ENCODE results near the gene EEF1AKMT2. TPM values are rescaled to one million over a fixed set of nuclear protein-coding genes. Genes with fewer than 3 reads are reported as not detected.
"Not testable (repeated sequence)": the region's sequence is repeated elsewhere in the genome, so short reads cannot be mapped to it uniquely, and the experiment has no call there.

The EEF1AKMT2 gene
- total RNA-seq, 2 experiments from 2014 or later, result 24.2 to 25.7 TPM

DNA sequence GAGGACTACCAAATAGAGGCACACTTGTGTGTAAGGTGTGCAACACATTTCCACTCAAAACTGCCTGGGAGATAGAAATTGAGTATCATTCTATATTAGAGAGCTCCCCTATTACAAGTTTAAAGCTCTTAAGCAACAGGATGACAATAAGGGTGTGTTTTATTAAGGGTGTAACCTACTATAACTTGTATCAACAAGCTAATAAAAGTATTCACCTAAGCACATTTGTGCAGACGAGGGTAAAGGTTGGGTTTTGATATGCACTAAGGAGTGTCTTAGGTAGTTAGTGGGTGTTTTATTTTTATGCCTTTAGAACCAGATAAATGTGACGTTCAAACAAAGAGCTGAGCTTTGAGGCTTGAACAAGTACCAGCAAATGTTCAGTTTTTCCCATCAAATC, 44.7 kb downstream of the EEF1AKMT2 start:
- POLR2A ChIA-PET, result interaction anchor here (0.9 kb wide), 1 partner anchor 21 kb away, joined by 5 read pairs; no protein-coding TSS in a partner anchor
- CTCF ChIA-PET, result interaction anchor here (0.6 to 6.9 kb wide), 13 partner anchors 9 to 219 kb away, joined by 3 to 58 read pairs (median 7); no protein-coding TSS in a partner anchor
- TF ChIP-seq, protein P1, sequence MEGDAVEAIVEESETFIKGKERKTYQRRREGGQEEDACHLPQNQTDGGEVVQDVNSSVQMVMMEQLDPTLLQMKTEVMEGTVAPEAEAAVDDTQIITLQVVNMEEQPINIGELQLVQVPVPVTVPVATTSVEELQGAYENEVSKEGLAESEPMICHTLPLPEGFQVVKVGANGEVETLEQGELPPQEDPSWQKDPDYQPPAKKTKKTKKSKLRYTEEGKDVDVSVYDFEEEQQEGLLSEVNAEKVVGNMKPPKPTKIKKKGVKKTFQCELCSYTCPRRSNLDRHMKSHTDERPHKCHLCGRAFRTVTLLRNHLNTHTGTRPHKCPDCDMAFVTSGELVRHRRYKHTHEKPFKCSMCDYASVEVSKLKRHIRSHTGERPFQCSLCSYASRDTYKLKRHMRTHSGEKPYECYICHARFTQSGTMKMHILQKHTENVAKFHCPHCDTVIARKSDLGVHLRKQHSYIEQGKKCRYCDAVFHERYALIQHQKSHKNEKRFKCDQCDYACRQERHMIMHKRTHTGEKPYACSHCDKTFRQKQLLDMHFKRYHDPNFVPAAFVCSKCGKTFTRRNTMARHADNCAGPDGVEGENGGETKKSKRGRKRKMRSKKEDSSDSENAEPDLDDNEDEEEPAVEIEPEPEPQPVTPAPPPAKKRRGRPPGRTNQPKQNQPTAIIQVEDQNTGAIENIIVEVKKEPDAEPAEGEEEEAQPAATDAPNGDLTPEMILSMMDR (IDR thresholded peaks at IDR 0.05), result no peak
- DNase-seq (no peak), ATAC-seq (no peak)
- H3K27ac Mint-ChIP-seq, result no peak overlapping the region
- H3K9me3 Mint-ChIP-seq, result no peaks in the 10 kb centered on the region
- no peak overlapping the region for H3K4me3 Mint-ChIP-seq
- H3K36me3 Mint-ChIP-seq (ENCODE audit: low read depth), result peaks cover 4% of the 10 kb centered on the region
- intact Hi-C loops (cut with micrococcal nuclease), result no loop called here
- H3K4me1 Mint-ChIP-seq (ENCODE audit: low read depth), result peaks cover 27% of the 10 kb centered on the region
- no peaks in the 10 kb centered on the region for H3K27me3 Mint-ChIP-seq

DNA sequence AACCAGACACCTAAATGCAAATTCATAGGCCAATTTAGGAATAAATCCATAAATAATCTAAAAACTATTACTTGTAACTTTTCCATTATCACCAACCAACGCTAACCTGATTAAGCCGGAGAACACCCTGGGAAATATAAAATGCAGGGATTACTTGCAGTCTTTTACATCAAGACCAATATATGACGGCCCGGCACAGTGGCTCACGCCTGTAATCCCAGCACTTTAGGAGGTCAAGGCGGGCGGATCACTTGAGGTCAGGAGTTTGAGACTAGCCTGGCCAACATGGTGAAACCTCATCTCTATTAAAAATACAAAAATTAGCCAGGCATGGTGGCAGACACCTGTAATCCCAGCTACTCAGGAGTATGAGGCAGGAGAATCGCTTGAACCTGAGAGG, 45.2 kb downstream of the EEF1AKMT2 start:
- H3K9me3 Mint-ChIP-seq; DNase-seq; intact Hi-C loops (cut with micrococcal nuclease); ATAC-seq; H3K4me3 Mint-ChIP-seq; H3K36me3 Mint-ChIP-seq (ENCODE audit: low read depth); H3K27me3 Mint-ChIP-seq; H3K27ac Mint-ChIP-seq: not testable (repeated sequence)
- CTCF ChIA-PET, result interaction anchor here (0.6 to 6.9 kb wide), 20 partner anchors 9 to 237 kb away, joined by 3 to 58 read pairs (median 6); no protein-coding TSS in a partner anchor
- POLR2A ChIA-PET, result interaction anchor here (0.9 kb wide), 1 partner anchor 21 kb away, joined by 5 read pairs; no protein-coding TSS in a partner anchor
- H3K4me1 Mint-ChIP-seq (ENCODE audit: low read depth), result peaks cover 32% of the 10 kb centered on the region

- ChIA-PET CTCF (interaction anchor here (0.8 to 6.9 kb wide), 27 partner anchors 10 to 236 kb away, joined by 3 to 58 read pairs (median 4); partner anchors contain the start of gene ABRAXAS2), POLR2A (interaction anchor here (0.7 to 1.2 kb wide), 3 partner anchors 28 to 97 kb away, joined by 3 read pairs; no protein-coding TSS in a partner anchor)
- no peak overlapping the region for H3K4me3 Mint-ChIP-seq
- peaks cover 40% of the 10 kb centered on the region for H3K4me1 Mint-ChIP-seq (ENCODE audit: low read depth)
- H3K36me3 Mint-ChIP-seq (ENCODE audit: low read depth), result peaks cover 4% of the 10 kb centered on the region
- H3K9me3 Mint-ChIP-seq, result no peaks in the 10 kb centered on the region
- ATAC-seq, result no peak
- no peak overlapping the region for H3K27ac Mint-ChIP-seq
- TF ChIP-seq, protein P1 (IDR thresholded peaks at IDR 0.05), result peak; percentile 38
- no peak for DNase-seq
- no peaks in the 10 kb centered on the region for H3K27me3 Mint-ChIP-seq
- intact Hi-C loops (cut with micrococcal nuclease), result no loop called here
These were observed 46.0 kb downstream of the EEF1AKMT2 start for GRCh38 chr10:124745673-124746072.

- ChIA-PET POLR2A (interaction anchor here (0.7 to 1.4 kb wide), 4 partner anchors 28 to 171 kb away, joined by 3 to 5 read pairs (median 3); no protein-coding TSS in a partner anchor), CTCF (interaction anchor here (0.6 to 6.9 kb wide), 24 partner anchors 10 to 235 kb away, joined by 3 to 58 read pairs (median 5); partner anchors contain the start of gene ABRAXAS2)
- TF ChIP-seq, protein P1 (IDR thresholded peaks at IDR 0.05), result no peak
- Mint-ChIP-seq H3K4me3 (peak overlapping the region; percentile 63), H3K36me3 (ENCODE audit: low read depth) (peaks cover 4% of the 10 kb centered on the region), H3K27me3 (no peaks in the 10 kb centered on the region), H3K9me3 (no peaks in the 10 kb centered on the region), H3K4me1 (ENCODE audit: low read depth) (peaks cover 44% of the 10 kb centered on the region), H3K27ac (no peak overlapping the region)
- no peak for DNase-seq
- no peak for ATAC-seq
- intact Hi-C loops (cut with micrococcal nuclease), result no loop called here
These were observed 46.4 kb downstream of the EEF1AKMT2 start for GRCh38 chr10:124745252-124745651.

DNA sequence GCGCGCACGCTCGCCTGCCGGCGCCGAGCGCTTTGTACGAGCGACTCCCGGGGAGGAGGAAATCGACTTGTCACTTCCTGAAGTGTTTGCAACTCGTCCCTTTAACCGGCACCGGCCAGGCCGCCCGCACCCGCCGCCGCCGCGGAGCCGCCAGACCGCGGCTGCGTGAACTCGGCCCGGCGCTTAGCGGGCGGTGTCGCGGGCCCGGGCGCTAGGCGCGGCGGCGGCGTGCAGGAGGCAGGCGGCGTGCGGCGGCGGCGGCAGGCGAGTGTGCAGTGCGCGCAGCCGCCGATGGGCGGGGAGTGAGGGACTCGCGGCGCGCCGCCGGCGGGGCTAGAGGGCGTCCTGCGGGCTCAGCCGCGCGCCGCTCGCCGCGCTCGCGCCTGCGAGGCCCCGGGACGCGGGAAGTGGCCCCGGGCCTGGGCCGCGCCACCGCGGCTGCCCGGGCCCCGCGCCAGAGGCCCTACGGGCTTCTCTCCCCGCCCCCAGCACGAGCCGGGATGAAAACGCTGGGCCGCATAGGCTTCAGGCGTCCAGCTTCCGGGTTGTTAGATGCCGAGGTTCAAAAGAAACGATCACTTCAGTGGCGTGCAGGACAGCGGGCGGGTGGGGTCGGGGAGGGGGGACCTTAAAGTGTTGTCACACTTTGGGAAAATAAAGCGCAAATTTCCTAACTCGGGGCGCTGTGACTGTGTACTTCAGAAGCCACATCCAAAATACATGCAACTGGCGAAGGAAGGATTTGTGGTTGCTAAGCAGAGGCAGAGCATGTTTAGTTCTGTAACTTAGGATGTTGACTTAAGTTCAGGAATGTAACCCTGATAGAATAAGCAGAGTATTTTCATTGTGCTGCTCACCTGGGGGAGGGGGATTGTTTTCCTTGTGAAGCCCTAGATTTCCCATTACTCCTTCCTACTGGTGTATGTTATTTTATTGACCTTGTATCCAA, 47.3 kb downstream of the EEF1AKMT2 start, which contains the start of gene FAM53B:
Gene FAM53B, minus strand, starts transcription at position 277 of the 949 bp plus-strand sequence. CDS start 37,665 bp downstream, outside the sequence.
- TF ChIP-seq, protein P1 (IDR thresholded peaks at IDR 0.05), result no peak
- intact Hi-C loops (cut with micrococcal nuclease), result loop anchor here (5.0 kb wide), 4 partner anchors 57 to 212 kb away; no protein-coding TSS in a partner anchor
- Mint-ChIP-seq H3K4me1 (ENCODE audit: low read depth) (peaks cover 51% of the 10 kb centered on the region), H3K27ac (peak within 1 kb of the TSS; percentile 90), H3K4me3 (peak within 1 kb of the TSS; percentile 87), H3K27me3 (peaks cover 1% of the 10 kb centered on the region), H3K36me3 (ENCODE audit: low read depth) (peaks cover 4% of the 10 kb centered on the region), H3K9me3 (no peaks in the 10 kb centered on the region)
- ChIA-PET CTCF (interaction anchor here (0.6 to 6.9 kb wide), 19 partner anchors 23 to 217 kb away, joined by 3 to 58 read pairs (median 6); partner anchors contain the start of gene ABRAXAS2), POLR2A (interaction anchor here (1.0 to 1.4 kb wide), 3 partner anchors 27 to 171 kb away, joined by 3 to 5 read pairs (median 3); no protein-coding TSS in a partner anchor)
- ATAC-seq (peak; percentile 80), DNase-seq (peak; percentile 80)

All from activated CD8-positive, alpha-beta T cell treated with anti-CD3 and anti-CD28 coated beads for 36 hours (primary cell).